GM23338 (cell line): ENCODE measurements around the gene TMEM256. TPM values are rescaled to one million over a fixed set of nuclear protein-coding genes. Genes with fewer than 3 reads are reported as not detected.

Source experiments
- ATAC-seq: fragments of 200-7000 bp; cut with Tn5 transposase; 3 replicates; pipeline ENCODE4 v1.9.1; 2020
- DNase-seq: peaks from one replicate; pipeline ENCODE4 v3.0.0-alpha.2; 2015; ENCODE audit warnings: low spot score
- H2AFZ ChIP-seq: fragments of 200-600 bp; sonication (generic); 2 replicates; pipeline ENCODE4 v1.8.0; 2016; ENCODE audit warnings: antibody characterized with exemption, mild to moderate bottlenecking, moderate library complexity
- H3F3A ChIP-seq: fragments of 200-600 bp; sonication (generic); replicated peaks from 2 replicates; pipeline ENCODE4 v1.8.0; 2017; ENCODE audit warnings: antibody characterized with exemption, mixed run types, low read depth
- H3K27ac ChIP-seq: fragments of 200-600 bp; sonication (generic); 2 replicates; pipeline ENCODE4 v1.6.1; 2016; ENCODE audit warnings: low read depth
- H3K27me3 ChIP-seq: fragments of 200-600 bp; sonication (generic); 2 replicates; pipeline ENCODE4 v1.8.0; 2016; ENCODE audit warnings: mild to moderate bottlenecking, mixed run types, moderate library complexity; ENCODE audit not compliant: insufficient read depth
- H3K36me3 ChIP-seq: fragments of 200-600 bp; sonication (generic); 2 replicates; pipeline ENCODE4 v1.8.0; 2016; ENCODE audit warnings: mild to moderate bottlenecking; ENCODE audit not compliant: insufficient read depth
- H3K4me1 ChIP-seq: fragments of 200-600 bp; sonication (generic); 2 replicates; pipeline ENCODE4 v1.8.0; 2016; ENCODE audit warnings: mild to moderate bottlenecking, moderate library complexity; ENCODE audit not compliant: insufficient read depth
- H3K4me2 ChIP-seq: fragments of 200-600 bp; sonication (generic); 2 replicates; pipeline ENCODE4 v1.7.1; 2017; ENCODE audit warnings: mixed run types
- H3K4me3 ChIP-seq: fragments of 200-600 bp; sonication (generic); 2 replicates; pipeline ENCODE4 v1.6.1; 2016; ENCODE audit warnings: mixed run types
- H3K79me2 ChIP-seq: fragments of 200-600 bp; sonication (generic); replicated peaks from 2 replicates; pipeline ENCODE4 v1.8.0; 2017; ENCODE audit warnings: mild to moderate bottlenecking; ENCODE audit not compliant: insufficient read depth
- H3K9me2 ChIP-seq: fragments of 200-600 bp; sonication (generic); 2 replicates; pipeline ENCODE4 v1.8.0; 2017; ENCODE audit not compliant: insufficient read depth
- H4K20me1 ChIP-seq: fragments of 200-600 bp; sonication (generic); replicated peaks from 2 replicates; pipeline ENCODE4 v1.8.0; 2017; ENCODE audit warnings: mild to moderate bottlenecking; ENCODE audit not compliant: insufficient read depth
- H3K27ac Mint-ChIP-seq: 2 replicates; pipeline ENCODE4 v1.8.0; 2020; ENCODE audit warnings: inconsistent platforms, mild to moderate bottlenecking, moderate library complexity, mixed read lengths
- H3K27me3 Mint-ChIP-seq: 3 replicates; pipeline ENCODE4 v1.8.0; 2022; ENCODE audit warnings: low read depth, mild to moderate bottlenecking, moderate library complexity, mixed read lengths, inconsistent platforms; ENCODE audit not compliant: insufficient read depth, poor library complexity
- H3K36me3 Mint-ChIP-seq: 3 replicates; pipeline ENCODE4 v1.8.0; 2021; ENCODE audit warnings: low read depth, mild to moderate bottlenecking, inconsistent platforms, moderate library complexity, mixed read lengths
- H3K4me1 Mint-ChIP-seq: 3 replicates; pipeline ENCODE4 v1.8.0; 2020; ENCODE audit warnings: mild to moderate bottlenecking, inconsistent platforms, mixed read lengths
- H3K4me3 Mint-ChIP-seq: 3 replicates; pipeline ENCODE4 v1.8.0; 2021; ENCODE audit warnings: moderate library complexity, mild to moderate bottlenecking, inconsistent platforms, mixed read lengths
- H3K9me3 Mint-ChIP-seq: 3 replicates; pipeline ENCODE4 v1.8.0; 2020; ENCODE audit warnings: moderate library complexity, mild to moderate bottlenecking, inconsistent platforms, mixed read lengths
- CREB1 ChIP-seq: fragments of 250-450 bp; sonication (Bioruptor Pico); IDR thresholded peaks from 2 replicates; pipeline ENCODE4 v1.5.0; 2020; ENCODE audit warnings: low read depth, mild to moderate bottlenecking, moderate library complexity
- ETS1 ChIP-seq: IDR thresholded peaks from 2 replicates; pipeline ENCODE4 v1.6.1; 2016; ENCODE audit warnings: antibody characterized with exemption
- EZH2 ChIP-seq: fragments of 200-600 bp; sonication (generic); IDR thresholded peaks from one replicate; pipeline ENCODE4 v1.8.0; 2017; ENCODE audit warnings: antibody characterized with exemption, mild to moderate bottlenecking, low read depth; ENCODE audit not compliant: unreplicated experiment
- EZH2phosphoT487 ChIP-seq: fragments of 200-600 bp; sonication (generic); IDR thresholded peaks from one replicate; pipeline ENCODE4 v1.8.1; 2018; ENCODE audit warnings: antibody characterized with exemption; ENCODE audit not compliant: unreplicated experiment
- JUNB ChIP-seq: IDR thresholded peaks from one replicate; pipeline ENCODE4 v1.6.1; 2016; ENCODE audit warnings: antibody characterized with exemption; ENCODE audit not compliant: unreplicated experiment
- POLR2AphosphoS5 ChIP-seq: IDR thresholded peaks from 2 replicates; pipeline ENCODE4 v1.6.1; 2016; ENCODE audit warnings: antibody characterized with exemption, low read depth
- REST ChIP-seq: IDR thresholded peaks from one replicate; pipeline ENCODE4 v1.6.1; 2018; ENCODE audit warnings: antibody characterized with exemption; ENCODE audit not compliant: unreplicated experiment
- STAT1 ChIP-seq: IDR thresholded peaks from one replicate; pipeline ENCODE4 v1.6.1; 2016; ENCODE audit warnings: antibody characterized with exemption; ENCODE audit not compliant: unreplicated experiment
- polyA plus RNA-seq: library from polyadenylated mRNA; unstranded; fragments of >200 nt; fragmentation: Nextera tagmentation; extraction: Ambion mirVana; gene quantifications from 2 replicates; pipeline ENCODE4 v1.2.1, GENCODE V29; 2016
- total RNA-seq: library from RNA; depleted of rRNA; stranded (reverse); fragments of >200 nt; shearing (Covaris generic); gene quantifications from 2 replicates; pipeline ENCODE4 v1.2.3, GENCODE V29; 2014

Gene TMEM256
- total and polyA plus RNA-seq, 2 experiments from 2014 or later: 127 to 197 TPM

- TF ChIP-seq EZH2: no peak
- no peak for TF ChIP-seq EZH2phosphoT487
- no peak for TF ChIP-seq CREB1 (CRISPR knock-in tag)
- no peak for TF ChIP-seq STAT1
- no peak for TF ChIP-seq ETS1
Measured at GRCh38 chr17:7440834-7441195, 36.9 kb upstream of the TMEM256 start (continued).

- H4K20me1 ChIP-seq: peaks cover 3% of the 10 kb centered on the region; the same call in 1 of the 2 replicates
- DNase-seq (peak; percentile 79), ATAC-seq (peak; percentile 3)
- no peaks in the 10 kb centered on the region for H3K36me3 ChIP-seq
- peaks cover 33% of the 10 kb centered on the region for H3K4me1 ChIP-seq
- peaks cover 33% of the 10 kb centered on the region for H3K4me1 Mint-ChIP-seq
- no peaks in the 10 kb centered on the region for H3K9me2 ChIP-seq
- peak overlapping the region; percentile 76 for H3K4me2 ChIP-seq
- peaks cover 48% of the 10 kb centered on the region for H3K27me3 ChIP-seq
- H2AFZ ChIP-seq: peak overlapping the region; percentile 72
- no peaks in the 10 kb centered on the region for H3K79me2 ChIP-seq
- H3K27ac ChIP-seq: peak overlapping the region; percentile 95
- no peak for TF ChIP-seq REST
- no peak for TF ChIP-seq JUNB
- TF ChIP-seq POLR2AphosphoS5: peak; percentile 80
- no peaks in the 10 kb centered on the region; the same call in 2 of the 3 replicates for H3K36me3 Mint-ChIP-seq
- no peaks in the 10 kb centered on the region for H3K9me3 Mint-ChIP-seq
- peaks cover 51% of the 10 kb centered on the region for H3F3A ChIP-seq
- H3K4me3 ChIP-seq: peak overlapping the region; percentile 98
- peak overlapping the region; percentile 98 for H3K27ac Mint-ChIP-seq
- H3K27me3 Mint-ChIP-seq: peaks cover 51% of the 10 kb centered on the region
- peak overlapping the region; percentile 96 for H3K4me3 Mint-ChIP-seq
Measured at GRCh38 chr17:7440113-7440833, 36.4 kb upstream of the TMEM256 start.
